K562 (cell line): ENCODE data around the gene AMIGO1. TPM values are rescaled to one million over a fixed set of nuclear protein-coding genes. Genes with fewer than 3 reads are reported as not detected.

Experiments
- DACH1 ChIP-seq: fragments of 450-650 bp; IDR thresholded peaks from 2 replicates; pipeline ENCODE4 v1.6.1; 2018; ENCODE audit not compliant: partially characterized antibody
- ELF4 ChIP-seq: fragments of 450-650 bp; formaldehyde crosslinking; IDR thresholded peaks from 2 replicates; pipeline ENCODE4 v1.4.0; 2022; ENCODE audit warnings: missing genetic modification characterization
- TRIM24 ChIP-seq, 2 experiments: fragments of 450-650 bp; IDR thresholded peaks; 2 replicates each; pipeline ENCODE4 v1.6.1; 2016
- TSHZ1 ChIP-seq: fragments of 250-450 bp; sonication (Bioruptor Pico); IDR thresholded peaks from 2 replicates; pipeline ENCODE4 v1.4.0; 2020; ENCODE audit warnings: mild to moderate bottlenecking, moderate library complexity
- USF2 ChIP-seq: sonication (generic); formaldehyde crosslinking; IDR thresholded peaks from 2 replicates; pipeline ENCODE4 v1.5.0; 2020; ENCODE audit warnings: missing genetic modification reagents
- ZNF277 ChIP-seq: fragments of 250-450 bp; sonication (Bioruptor Pico); IDR thresholded peaks from 2 replicates; pipeline ENCODE4 v1.8.0; 2022; ENCODE audit warnings: inconsistent platforms, mild to moderate bottlenecking, moderate library complexity, borderline replicate concordance
- polyA plus RNA-seq, 8 experiments: library from polyadenylated mRNA; depleted of rRNA in 4 of 8; stranded (reverse) in 5 of 8; unstranded in 3 of 8; fragments of >200 nt; fragmentation: Nextera tagmentation in 2 of 8; fragmentation: Illumina TruSeq in 1 of 8; extraction: Ambion mirVana in 2 of 8; extraction: Trizol in 1 of 8; gene quantifications; 2 replicates each; pipeline versions ENCODE4 v1.2.1 to v1.2.3, GENCODE V29; 2011 to 2014; ENCODE audit warnings: inconsistent platforms in 1 of 8, missing spikeins in 1 of 8
- total RNA-seq, 7 experiments: library from RNA; depleted of rRNA in 6 of 7; stranded (reverse); fragments of >200 nt in 6 of 7; fragmentation: Illumina TruSeq in 2 of 7; extraction: Trizol in 2 of 7; gene quantifications; 2 replicates each; pipeline versions ENCODE4 v1.2.1 to v1.2.3, GENCODE V29; 2011 to 2021; ENCODE audit warnings: low replicate concordance in 1 of 7

AMIGO1 gene
- total and polyA plus RNA-seq, 9 of the 15 experiments (the other 6 are each of a cell fraction or from before 2014, with no cell fraction given): 0.24 to 1.0 (median 0.54) TPM

- TF ChIP-seq ZNF277 (no peak), TSHZ1 (CRISPR knock-in tag) (no peak), TRIM24 (IDR thresholded peaks at IDR 0.05) (no peak), DACH1 (no peak), ELF4 (CRISPR knock-in tag) (no peak), USF2 (CRISPR knock-in tag) (no peak)
Observed at GRCh38 chr1:109467301-109467777, 42.2 kb downstream of the AMIGO1 start (continued).
